ENCODE data around the gene SLC26A11.
"Not testable (repeated sequence)": the region's sequence is repeated elsewhere in the genome, so short reads cannot be mapped to it uniquely, and the experiment has no call there.

Gene SLC26A11

GRCh38 chr17:80219013-80219762 is 1.0 kb upstream of the SLC26A11 start:
- DNase-seq: peak; percentile 96

- no peak for DNase-seq
These were observed 519 bp upstream of the SLC26A11 start for GRCh38 chr17:80219763-80220053.

GRCh38 chr17:80220736-80221215 is 549 bp downstream of the SLC26A11 start:
- peak; percentile 18 for DNase-seq

GRCh38 chr17:80221351-80222105 is 1.3 kb downstream of the SLC26A11 start:
- DNase-seq: no peak

GRCh38 chr17:80222376-80223141 is 2.3 kb downstream of the SLC26A11 start:
- DNase-seq: no peak

- no peak for DNase-seq
These were observed 3.1 kb downstream of the SLC26A11 start for GRCh38 chr17:80223142-80223815.

- no peak for DNase-seq
These were observed 3.7 kb downstream of the SLC26A11 start for GRCh38 chr17:80223838-80224497.

GRCh38 chr17:80224683-80225082 is 4.5 kb downstream of the SLC26A11 start:
- no peak for DNase-seq

GRCh38 chr17:80225230-80225629 is 5.0 kb downstream of the SLC26A11 start:
- no peak for DNase-seq

- no peak for DNase-seq
These were observed 6.9 kb downstream of the SLC26A11 start for GRCh38 chr17:80227156-80227555.

- DNase-seq: no peak
These were observed 7.4 kb downstream of the SLC26A11 start for GRCh38 chr17:80227666-80228065.

- no peak for DNase-seq
These were observed 8.2 kb downstream of the SLC26A11 start for GRCh38 chr17:80228477-80228876.

- no peak for DNase-seq
These were observed 8.8 kb downstream of the SLC26A11 start for GRCh38 chr17:80229011-80229410.

- DNase-seq: no peak
These were observed 12.2 kb downstream of the SLC26A11 start for GRCh38 chr17:80232438-80232837.

GRCh38 chr17:80233202-80233601 is 13.0 kb downstream of the SLC26A11 start:
- DNase-seq: no peak

- DNase-seq: no peak
These were observed 16.7 kb downstream of the SLC26A11 start for GRCh38 chr17:80236911-80237310.

- DNase-seq: no peak
These were observed 17.2 kb downstream of the SLC26A11 start for GRCh38 chr17:80237386-80237785.

GRCh38 chr17:80242505-80242904 is 22.3 kb downstream of the SLC26A11 start:
- DNase-seq: no peak

- DNase-seq: no peak
These were observed 23.6 kb downstream of the SLC26A11 start for GRCh38 chr17:80243526-80244433.

GRCh38 chr17:80244448-80244847 is 24.2 kb downstream of the SLC26A11 start:
- not testable (repeated sequence) for DNase-seq

GRCh38 chr17:80244871-80245509 is 24.8 kb downstream of the SLC26A11 start:
- no peak for DNase-seq

All from activated CD4-positive, alpha-beta T cell treated with anti-CD3 and anti-CD28 coated beads for 48 hours (primary cell).